Measurements from ENCODE around the gene MFSD11. TPM values are rescaled to one million over a fixed set of nuclear protein-coding genes. Genes with fewer than 3 reads are reported as not detected.

Gene MFSD11
- total RNA-seq, 1 experiment from 2014 or later = 40.4 TPM

- no peak overlapping the region for H3K27ac Mint-ChIP-seq (ENCODE audit: unreplicated experiment)
- ChIA-PET CTCF (no interaction called here), POLR2A (no interaction called here)
- DNase-seq = no peak
- no peak overlapping the region for H3K4me3 Mint-ChIP-seq (ENCODE audit: unreplicated experiment)
- intact Hi-C loops (cut with micrococcal nuclease; ENCODE audit: unreplicated experiment) = no loop called here
- H3K27me3 Mint-ChIP-seq (ENCODE audit: insufficient read depth, unreplicated experiment) = no peaks in the 10 kb centered on the region
- H3K9me3 Mint-ChIP-seq (ENCODE audit: unreplicated experiment) = peaks cover 19% of the 10 kb centered on the region
- Histone ChIP-seq H3K4me3 (ENCODE audit: low read depth, low read length) (no peak overlapping the region), H3K4me1 (peaks cover 25% of the 10 kb centered on the region), H3K27me3 (replicated peaks; ENCODE audit: control insufficient read depth, insufficient read depth, low read length) (no peaks in the 10 kb centered on the region), H3K9me3 (peaks cover 6% of the 10 kb centered on the region; the same call in 1 of the 2 replicates), H3K36me3 (ENCODE audit: control insufficient read depth, insufficient read depth, low read length) (no peaks in the 10 kb centered on the region)
- TF ChIP-seq CTCF (IDR thresholded peaks at IDR 0.05; ENCODE audit: insufficient read depth in 1 of 2, low read depth in 1 of 2, low read length in 1 of 2, severe bottlenecking in 1 of 2, unreplicated experiment in 1 of 2) = no peak
- peaks cover 15% of the 10 kb centered on the region for H3K4me1 Mint-ChIP-seq (ENCODE audit: low read depth, unreplicated experiment)
- H3K36me3 Mint-ChIP-seq (ENCODE audit: insufficient read depth, unreplicated experiment) = no peaks in the 10 kb centered on the region
- BruUV-seq (replicated peaks) = no TSS peak
Measured at GRCh38 chr17:76796081-76796480, 58.2 kb downstream of the MFSD11 start.

GRCh38 chr17:76797241-76797840, 59.4 kb downstream of the MFSD11 start:
- H3K4me1 ChIP-seq = peaks cover 20% of the 10 kb centered on the region
- no peak overlapping the region for H3K4me3 Mint-ChIP-seq (ENCODE audit: unreplicated experiment)
- no peaks in the 10 kb centered on the region for H3K36me3 Mint-ChIP-seq (ENCODE audit: insufficient read depth, unreplicated experiment)
- intact Hi-C loops (cut with micrococcal nuclease; ENCODE audit: unreplicated experiment) = no loop called here
- H3K9me3 Mint-ChIP-seq (ENCODE audit: unreplicated experiment) = peaks cover 18% of the 10 kb centered on the region
- POLR2A ChIA-PET = no interaction called here
- no peaks in the 10 kb centered on the region for H3K27me3 ChIP-seq (replicated peaks; ENCODE audit: control insufficient read depth, insufficient read depth, low read length)
- peaks cover 6% of the 10 kb centered on the region; the same call in 1 of the 2 replicates for H3K9me3 ChIP-seq
- H3K4me3 ChIP-seq (ENCODE audit: low read depth, low read length) = no peak overlapping the region
- CTCF ChIA-PET = interaction anchor here (0.6 kb wide), 1 partner anchor 372 kb away, joined by 3 read pairs; no protein-coding TSS in a partner anchor
- peak; percentile 44 to 72 for DNase-seq
- H3K4me1 Mint-ChIP-seq (ENCODE audit: low read depth, unreplicated experiment) = peaks cover 7% of the 10 kb centered on the region
- no TSS peak for BruUV-seq (replicated peaks)
- TF ChIP-seq CTCF (IDR thresholded peaks at IDR 0.05; ENCODE audit: insufficient read depth in 1 of 2, low read depth in 1 of 2, low read length in 1 of 2, severe bottlenecking in 1 of 2, unreplicated experiment in 1 of 2) = no peak
- peak overlapping the region; percentile 69 for H3K27ac Mint-ChIP-seq (ENCODE audit: unreplicated experiment)
- no peaks in the 10 kb centered on the region for H3K36me3 ChIP-seq (ENCODE audit: control insufficient read depth, insufficient read depth, low read length)
- no peaks in the 10 kb centered on the region for H3K27me3 Mint-ChIP-seq (ENCODE audit: insufficient read depth, unreplicated experiment)

GRCh38 chr17:76801706-76802105, 63.8 kb downstream of the MFSD11 start:
- H3K36me3 ChIP-seq (ENCODE audit: control insufficient read depth, insufficient read depth, low read length) = no peaks in the 10 kb centered on the region
- H3K27me3 ChIP-seq (replicated peaks; ENCODE audit: control insufficient read depth, insufficient read depth, low read length) = no peaks in the 10 kb centered on the region
- TF ChIP-seq CTCF (IDR thresholded peaks at IDR 0.05; ENCODE audit: insufficient read depth in 1 of 2, low read depth in 1 of 2, low read length in 1 of 2, severe bottlenecking in 1 of 2, unreplicated experiment in 1 of 2) = no peak
- intact Hi-C loops (cut with micrococcal nuclease; ENCODE audit: unreplicated experiment) = no loop called here
- peaks cover 20% of the 10 kb centered on the region for H3K4me1 ChIP-seq
- peaks cover 6% of the 10 kb centered on the region; the same call in 1 of the 2 replicates for H3K9me3 ChIP-seq
- DNase-seq = no peak
- BruUV-seq (replicated peaks) = no TSS peak
- ChIA-PET POLR2A (interaction anchor here (0.6 kb wide), 1 partner anchor 63 kb away, joined by 5 read pairs; no protein-coding TSS in a partner anchor), CTCF (no interaction called here)
- H3K4me3 Mint-ChIP-seq (ENCODE audit: unreplicated experiment) = no peak overlapping the region
- no peak overlapping the region for H3K4me3 ChIP-seq (ENCODE audit: low read depth, low read length)
- H3K9me3 Mint-ChIP-seq (ENCODE audit: unreplicated experiment) = no peaks in the 10 kb centered on the region
- H3K27me3 Mint-ChIP-seq (ENCODE audit: insufficient read depth, unreplicated experiment) = no peaks in the 10 kb centered on the region
- no peak overlapping the region for H3K27ac Mint-ChIP-seq (ENCODE audit: unreplicated experiment)
- H3K36me3 Mint-ChIP-seq (ENCODE audit: insufficient read depth, unreplicated experiment) = no peaks in the 10 kb centered on the region
- peaks cover 7% of the 10 kb centered on the region for H3K4me1 Mint-ChIP-seq (ENCODE audit: low read depth, unreplicated experiment)
